ENCODE measurements around the gene RGS2.

The RGS2 gene

GRCh38 chr1:192786576-192786975, 22.3 kb upstream of the RGS2 start:
- H3K9ac ChIP-seq (ENCODE audit: low read length) = no peak overlapping the region
- no peak overlapping the region for H2AFZ ChIP-seq (ENCODE audit: low read depth, low read length)
- H3K23ac ChIP-seq (ENCODE audit: low read length in 2 of 2) = no peak overlapping the region
- no peak overlapping the region for H4K91ac ChIP-seq (ENCODE audit: low read length)
- no peaks in the 10 kb centered on the region for H3K9me3 ChIP-seq (ENCODE audit: control insufficient read depth, low read length)
- no peaks in the 10 kb centered on the region for H3K79me1 ChIP-seq (replicated peaks; ENCODE audit: low read length, poor library complexity, severe bottlenecking)
- H3K36me3 ChIP-seq (ENCODE audit: control insufficient read depth in 1 of 2, insufficient read depth in 2 of 2, low read depth in 1 of 2, low read length in 2 of 2) = no peaks in the 10 kb centered on the region
- no peaks in the 10 kb centered on the region for H3K27me3 ChIP-seq (ENCODE audit: control insufficient read depth in 1 of 2, insufficient read depth in 1 of 2, low read length in 2 of 2)
- H2BK12ac ChIP-seq (ENCODE audit: low read length in 2 of 2) = no peak overlapping the region
- H2BK5ac ChIP-seq (ENCODE audit: low read depth, low read length, poor library complexity, severe bottlenecking) = no peak overlapping the region
- H2BK15ac ChIP-seq (ENCODE audit: low read depth, poor library complexity, severe bottlenecking) = no peak overlapping the region
- H2BK120ac ChIP-seq (ENCODE audit: low read depth, low read length) = no peak overlapping the region
- H3K4me3 ChIP-seq (ENCODE audit: insufficient read depth in 1 of 2, low read depth in 1 of 2, low read length in 2 of 2) = no peak overlapping the region
- no peaks in the 10 kb centered on the region for H3K4me1 ChIP-seq (ENCODE audit: control insufficient read depth, insufficient read depth, low read depth, low read length)
- no peak overlapping the region for H3K18ac ChIP-seq (ENCODE audit: low read depth in 1 of 2, low read length in 2 of 2)
- 100% methylated on average over 1 of the region's 4 CpGs for WGBS
- H3K14ac ChIP-seq (ENCODE audit: low read length in 2 of 2) = no peak overlapping the region
- H3K4ac ChIP-seq (ENCODE audit: low read depth in 1 of 2, low read length in 2 of 2) = no peak overlapping the region
- no peak overlapping the region for H4K8ac ChIP-seq (ENCODE audit: low read length)
- no peak overlapping the region for H3K4me2 ChIP-seq (ENCODE audit: low read length, poor library complexity, severe bottlenecking)
- no peak overlapping the region for H3K27ac ChIP-seq (ENCODE audit: low read length, poor library complexity, severe bottlenecking)
- DNase-seq = no peak
- H2AK5ac ChIP-seq (ENCODE audit: low read length, severe bottlenecking) = no peak overlapping the region

GRCh38 chr1:192787914-192788585, 20.8 kb upstream of the RGS2 start:
- Histone ChIP-seq H4K8ac (ENCODE audit: low read length) (no peak overlapping the region), H2AFZ (ENCODE audit: low read depth, low read length) (no peak overlapping the region), H3K36me3 (ENCODE audit: control insufficient read depth in 1 of 2, insufficient read depth in 2 of 2, low read depth in 1 of 2, low read length in 2 of 2) (no peaks in the 10 kb centered on the region), H2BK5ac (ENCODE audit: low read depth, low read length, poor library complexity, severe bottlenecking) (no peak overlapping the region), H2BK15ac (ENCODE audit: low read depth, poor library complexity, severe bottlenecking) (no peak overlapping the region), H3K79me1 (replicated peaks; ENCODE audit: low read length, poor library complexity, severe bottlenecking) (no peaks in the 10 kb centered on the region), H3K27me3 (ENCODE audit: control insufficient read depth in 1 of 2, insufficient read depth in 1 of 2, low read length in 2 of 2) (no peaks in the 10 kb centered on the region), H3K4me1 (ENCODE audit: control insufficient read depth, insufficient read depth, low read depth, low read length) (no peaks in the 10 kb centered on the region), H3K18ac (ENCODE audit: low read depth in 1 of 2, low read length in 2 of 2) (no peak overlapping the region), H4K91ac (ENCODE audit: low read length) (no peak overlapping the region), H3K4me2 (ENCODE audit: low read length, poor library complexity, severe bottlenecking) (peak overlapping the region; percentile 49), H3K27ac (ENCODE audit: low read length, poor library complexity, severe bottlenecking) (peak overlapping the region; percentile 49), H2BK12ac (ENCODE audit: low read length in 2 of 2) (no peak overlapping the region), H3K9ac (ENCODE audit: low read length) (peak overlapping the region; percentile 89), H3K4ac (ENCODE audit: low read depth in 1 of 2, low read length in 2 of 2) (no peak overlapping the region), H3K9me3 (ENCODE audit: control insufficient read depth, low read length) (no peaks in the 10 kb centered on the region), H3K14ac (ENCODE audit: low read length in 2 of 2) (no peak overlapping the region), H2BK120ac (ENCODE audit: low read depth, low read length) (no peak overlapping the region), H2AK5ac (ENCODE audit: low read length, severe bottlenecking) (no peak overlapping the region), H3K23ac (ENCODE audit: low read length in 2 of 2) (no peak overlapping the region), H3K4me3 (ENCODE audit: insufficient read depth in 1 of 2, low read depth in 1 of 2, low read length in 2 of 2) (peak overlapping the region in 1 of 2 experiments; percentile 69)
- peak; percentile 82 for DNase-seq
- 37% methylated on average over 5 of the region's 9 CpGs for WGBS

- WGBS = 96% methylated on average over 1 of the region's 2 CpGs
- Histone ChIP-seq H2BK15ac (ENCODE audit: low read depth, poor library complexity, severe bottlenecking) (no peak overlapping the region), H2AK5ac (ENCODE audit: low read length, severe bottlenecking) (no peak overlapping the region), H4K8ac (ENCODE audit: low read length) (no peak overlapping the region), H3K23ac (ENCODE audit: low read length in 2 of 2) (no peak overlapping the region), H3K27me3 (ENCODE audit: control insufficient read depth in 1 of 2, insufficient read depth in 1 of 2, low read length in 2 of 2) (no peaks in the 10 kb centered on the region), H3K27ac (ENCODE audit: low read length, poor library complexity, severe bottlenecking) (no peak overlapping the region), H3K9ac (ENCODE audit: low read length) (no peak overlapping the region), H2BK120ac (ENCODE audit: low read depth, low read length) (no peak overlapping the region), H3K79me1 (replicated peaks; ENCODE audit: low read length, poor library complexity, severe bottlenecking) (no peaks in the 10 kb centered on the region), H2BK5ac (ENCODE audit: low read depth, low read length, poor library complexity, severe bottlenecking) (no peak overlapping the region), H3K14ac (ENCODE audit: low read length in 2 of 2) (no peak overlapping the region), H3K9me3 (ENCODE audit: control insufficient read depth, low read length) (no peaks in the 10 kb centered on the region), H3K4me3 (ENCODE audit: insufficient read depth in 1 of 2, low read depth in 1 of 2, low read length in 2 of 2) (no peak overlapping the region), H3K36me3 (ENCODE audit: control insufficient read depth in 1 of 2, insufficient read depth in 2 of 2, low read depth in 1 of 2, low read length in 2 of 2) (no peaks in the 10 kb centered on the region), H4K91ac (ENCODE audit: low read length) (no peak overlapping the region), H2AFZ (ENCODE audit: low read depth, low read length) (no peak overlapping the region), H3K18ac (ENCODE audit: low read depth in 1 of 2, low read length in 2 of 2) (no peak overlapping the region), H3K4me2 (ENCODE audit: low read length, poor library complexity, severe bottlenecking) (no peak overlapping the region), H3K4ac (ENCODE audit: low read depth in 1 of 2, low read length in 2 of 2) (no peak overlapping the region), H2BK12ac (ENCODE audit: low read length in 2 of 2) (no peak overlapping the region), H3K4me1 (ENCODE audit: control insufficient read depth, insufficient read depth, low read depth, low read length) (no peaks in the 10 kb centered on the region)
- no peak for DNase-seq
Measured at GRCh38 chr1:192789871-192790270, 19.0 kb upstream of the RGS2 start.

DNA sequence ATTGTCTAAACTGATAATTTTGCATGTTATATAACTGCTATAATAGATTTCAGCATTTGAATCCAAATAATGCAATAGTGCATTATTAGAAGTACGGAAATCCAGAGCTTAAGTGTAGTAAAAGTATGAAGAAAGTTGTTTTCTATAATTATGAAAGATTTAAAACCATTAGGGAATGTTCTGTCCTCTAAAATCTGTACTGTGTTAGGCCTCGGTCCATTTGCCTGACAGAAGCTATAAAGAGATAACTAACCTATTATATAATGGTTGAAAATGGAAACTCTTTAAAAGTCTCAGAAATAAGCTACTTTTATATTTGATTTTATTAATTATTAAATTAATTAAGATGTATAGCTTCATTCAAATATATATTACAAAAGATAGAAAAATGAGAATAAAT, 16.2 kb upstream of the RGS2 start:
- Histone ChIP-seq H3K4me2 (ENCODE audit: low read length, poor library complexity, severe bottlenecking) (no peak overlapping the region), H2AK5ac (ENCODE audit: low read length, severe bottlenecking) (no peak overlapping the region), H3K14ac (ENCODE audit: low read length in 2 of 2) (no peak overlapping the region), H3K36me3 (ENCODE audit: control insufficient read depth in 1 of 2, insufficient read depth in 2 of 2, low read depth in 1 of 2, low read length in 2 of 2) (no peaks in the 10 kb centered on the region), H3K9me3 (ENCODE audit: control insufficient read depth, low read length) (no peaks in the 10 kb centered on the region), H2BK5ac (ENCODE audit: low read depth, low read length, poor library complexity, severe bottlenecking) (no peak overlapping the region), H3K18ac (ENCODE audit: low read depth in 1 of 2, low read length in 2 of 2) (no peak overlapping the region), H3K4ac (ENCODE audit: low read depth in 1 of 2, low read length in 2 of 2) (no peak overlapping the region), H3K79me1 (replicated peaks; ENCODE audit: low read length, poor library complexity, severe bottlenecking) (no peaks in the 10 kb centered on the region), H3K23ac (ENCODE audit: low read length in 2 of 2) (no peak overlapping the region), H2BK15ac (ENCODE audit: low read depth, poor library complexity, severe bottlenecking) (no peak overlapping the region), H4K8ac (ENCODE audit: low read length) (no peak overlapping the region), H3K27me3 (ENCODE audit: control insufficient read depth in 1 of 2, insufficient read depth in 1 of 2, low read length in 2 of 2) (no peaks in the 10 kb centered on the region), H4K91ac (ENCODE audit: low read length) (no peak overlapping the region), H3K27ac (ENCODE audit: low read length, poor library complexity, severe bottlenecking) (no peak overlapping the region), H3K9ac (ENCODE audit: low read length) (no peak overlapping the region), H2AFZ (ENCODE audit: low read depth, low read length) (no peak overlapping the region), H3K4me3 (ENCODE audit: insufficient read depth in 1 of 2, low read depth in 1 of 2, low read length in 2 of 2) (no peak overlapping the region), H2BK120ac (ENCODE audit: low read depth, low read length) (no peak overlapping the region), H3K4me1 (ENCODE audit: control insufficient read depth, insufficient read depth, low read depth, low read length) (no peaks in the 10 kb centered on the region), H2BK12ac (ENCODE audit: low read length in 2 of 2) (no peak overlapping the region)
- WGBS = 100% methylated on average over 1 of the region's 2 CpGs
- DNase-seq = no peak

Data from mesenchymal stem cell (in vitro differentiated cells and primary cell).